Umbilical cord (tissue), 2 donors: ENCODE measurements around the gene POMT2. TPM values are rescaled to one million over a fixed set of nuclear protein-coding genes. Genes with fewer than 3 reads are reported as not detected.
"Not testable (repeated sequence)": the region's sequence is repeated elsewhere in the genome, so short reads cannot be mapped to it uniquely, and the experiment has no call there.

Experiments used
- DNase-seq: peaks from one replicate; pipeline ENCODE4 v3.0.0-alpha.2; 2015; ENCODE audit warnings: low spot score
- total RNA-seq: library from RNA; depleted of rRNA; stranded (reverse); fragments of >200 nt; gene quantifications from one replicate; pipeline ENCODE4 v1.2.3, GENCODE V29; 2014; ENCODE audit warnings: low replicate concordance; ENCODE audit not compliant: insufficient read depth

POMT2 gene, protein sequence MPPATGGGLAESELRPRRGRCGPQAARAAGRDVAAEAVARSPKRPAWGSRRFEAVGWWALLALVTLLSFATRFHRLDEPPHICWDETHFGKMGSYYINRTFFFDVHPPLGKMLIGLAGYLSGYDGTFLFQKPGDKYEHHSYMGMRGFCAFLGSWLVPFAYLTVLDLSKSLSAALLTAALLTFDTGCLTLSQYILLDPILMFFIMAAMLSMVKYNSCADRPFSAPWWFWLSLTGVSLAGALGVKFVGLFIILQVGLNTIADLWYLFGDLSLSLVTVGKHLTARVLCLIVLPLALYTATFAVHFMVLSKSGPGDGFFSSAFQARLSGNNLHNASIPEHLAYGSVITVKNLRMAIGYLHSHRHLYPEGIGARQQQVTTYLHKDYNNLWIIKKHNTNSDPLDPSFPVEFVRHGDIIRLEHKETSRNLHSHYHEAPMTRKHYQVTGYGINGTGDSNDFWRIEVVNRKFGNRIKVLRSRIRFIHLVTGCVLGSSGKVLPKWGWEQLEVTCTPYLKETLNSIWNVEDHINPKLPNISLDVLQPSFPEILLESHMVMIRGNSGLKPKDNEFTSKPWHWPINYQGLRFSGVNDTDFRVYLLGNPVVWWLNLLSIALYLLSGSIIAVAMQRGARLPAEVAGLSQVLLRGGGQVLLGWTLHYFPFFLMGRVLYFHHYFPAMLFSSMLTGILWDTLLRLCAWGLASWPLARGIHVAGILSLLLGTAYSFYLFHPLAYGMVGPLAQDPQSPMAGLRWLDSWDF
- 16.1 TPM for total RNA-seq

DNA sequence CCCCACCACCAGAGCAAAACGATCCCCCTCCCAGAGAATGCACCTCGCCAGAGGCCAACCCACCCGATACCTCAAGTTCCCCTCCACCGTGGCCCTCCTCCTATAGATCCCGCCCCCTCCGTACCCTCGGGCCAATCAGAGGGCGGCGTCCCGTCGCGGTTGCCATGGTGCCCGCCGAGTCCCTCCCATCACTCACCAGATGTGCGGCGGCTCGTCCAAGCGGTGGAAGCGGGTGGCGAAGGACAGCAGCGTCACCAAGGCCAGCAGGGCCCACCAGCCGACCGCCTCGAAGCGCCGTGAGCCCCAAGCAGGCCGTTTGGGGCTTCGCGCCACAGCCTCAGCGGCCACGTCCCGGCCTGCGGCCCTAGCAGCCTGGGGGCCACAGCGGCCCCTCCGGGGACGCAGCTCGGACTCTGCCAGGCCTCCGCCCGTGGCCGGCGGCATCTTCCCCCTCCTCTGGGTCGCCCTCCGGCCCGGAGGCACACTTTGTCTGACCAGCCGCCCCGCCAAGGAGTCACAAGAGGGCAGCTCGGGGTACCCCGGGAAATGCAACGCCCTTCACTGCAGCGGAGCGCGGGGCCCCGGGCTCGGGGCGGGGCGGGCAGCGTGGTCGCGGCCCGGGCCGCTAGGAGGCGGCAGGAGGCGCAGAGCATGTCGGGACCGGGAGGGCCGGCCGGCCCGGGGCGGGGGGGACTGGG is at the start of gene POMT2:
Gene POMT2, minus strand, starts transcription at position 646 of the 698 bp plus-strand sequence. Its CDS starts 202 bp downstream, at position 444.
- DNase-seq, result peak; percentile 96

- DNase-seq, result no peak
These were observed 48.6 kb upstream of the POMT2 start for GRCh38 chr14:77369285-77369684.

GRCh38 chr14:77364146-77364545 is 43.5 kb upstream of the POMT2 start:
- DNase-seq, result no peak

DNA sequence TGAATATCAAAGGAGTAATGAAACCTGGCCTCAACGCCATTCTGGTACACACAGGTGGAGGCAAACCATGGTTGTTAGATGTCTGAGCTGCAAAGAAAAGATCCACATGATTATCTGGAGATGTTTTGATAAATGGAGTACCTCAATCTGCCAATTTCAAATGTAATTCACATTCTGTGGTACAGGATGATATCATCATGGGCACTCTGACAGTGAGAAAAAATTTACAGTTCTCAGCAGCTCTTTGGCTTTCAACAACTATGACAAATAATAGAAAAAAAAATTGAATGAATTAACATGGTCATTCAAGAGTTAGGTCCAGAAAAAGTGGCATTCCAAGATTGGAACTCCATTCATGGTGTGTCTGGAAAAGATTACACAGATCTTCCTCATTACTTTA is 38.9 kb upstream of the POMT2 start:
- no peak for DNase-seq

- DNase-seq, result no peak
These were observed 36.2 kb upstream of the POMT2 start for GRCh38 chr14:77356899-77357298.

DNA sequence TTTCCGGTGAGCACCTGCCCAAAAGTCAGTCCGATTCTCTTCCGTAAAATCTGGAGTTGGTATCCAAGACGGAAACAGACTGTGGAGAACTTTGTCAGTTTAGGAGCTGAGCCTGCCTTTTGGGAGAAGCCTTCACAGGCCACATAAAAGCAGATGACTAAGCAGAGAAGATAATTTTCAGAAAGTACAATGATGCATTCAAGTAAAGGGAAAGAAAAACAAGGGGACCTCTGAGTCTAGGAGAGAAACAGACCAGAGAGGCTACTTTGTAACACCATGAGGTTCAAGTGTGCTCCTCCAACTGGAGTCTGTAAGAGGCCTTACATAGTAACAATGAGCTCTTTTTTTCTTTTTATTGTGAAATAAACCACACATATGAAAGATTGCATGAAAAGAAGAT is 35.1 kb upstream of the POMT2 start:
- no peak for DNase-seq

GRCh38 chr14:77353469-77354141 is 32.9 kb upstream of the POMT2 start:
- no peak for DNase-seq

GRCh38 chr14:77347751-77348150 is 27.1 kb upstream of the POMT2 start:
- peak; percentile 77 for DNase-seq

DNA sequence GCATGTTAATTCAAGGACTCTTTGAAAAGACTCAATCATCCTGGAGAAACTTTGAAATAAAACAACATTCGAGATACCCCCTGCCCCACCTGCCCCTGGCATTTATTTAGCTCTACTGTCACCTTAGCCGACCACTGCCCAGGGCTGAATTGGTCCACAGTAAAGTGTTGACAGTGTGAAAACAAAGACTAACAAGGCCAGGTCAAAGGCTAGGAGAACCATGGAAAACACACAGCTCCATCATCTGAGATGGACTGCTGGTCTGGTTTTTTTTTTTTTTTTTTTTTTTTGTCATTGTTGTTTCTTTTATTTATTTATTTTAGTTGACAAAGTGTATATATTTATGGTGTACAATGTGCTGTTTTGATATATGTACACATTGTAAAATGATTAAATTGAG is 25.8 kb upstream of the POMT2 start:
- no peak for DNase-seq

DNA sequence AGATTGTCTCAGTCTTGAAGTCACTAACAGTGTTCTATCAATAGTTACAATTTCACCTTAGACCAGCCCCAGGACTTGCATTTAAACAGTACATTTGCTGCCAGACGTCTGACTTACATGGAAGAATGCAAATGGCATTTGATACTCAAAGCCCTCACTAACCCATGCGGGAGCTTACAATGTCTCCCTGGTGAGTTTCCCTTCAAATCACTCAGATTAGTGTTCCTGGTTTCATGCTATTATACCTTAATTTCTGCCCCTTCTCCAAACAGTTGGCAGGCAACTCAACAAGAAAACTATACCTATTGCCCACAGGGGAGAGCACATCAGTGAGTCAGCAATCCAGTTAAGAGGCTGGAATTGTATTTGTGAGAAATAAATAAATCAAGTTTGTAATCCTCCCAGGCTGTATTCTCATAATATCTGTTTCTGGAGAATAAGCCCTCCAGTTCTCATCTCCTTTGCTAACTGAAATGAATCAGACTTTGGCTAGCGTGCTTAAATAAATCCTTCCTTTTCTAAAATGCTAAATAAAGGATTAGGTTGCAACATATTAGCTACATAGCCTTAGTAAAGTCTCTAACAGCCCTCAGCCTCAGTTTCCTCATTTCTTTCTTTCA is 23.8 kb upstream of the POMT2 start:
- peak; percentile 88 for DNase-seq

GRCh38 chr14:77343662-77344061 is 23.0 kb upstream of the POMT2 start:
- no peak for DNase-seq

GRCh38 chr14:77342726-77343397 is 22.2 kb upstream of the POMT2 start:
- no peak for DNase-seq

DNA sequence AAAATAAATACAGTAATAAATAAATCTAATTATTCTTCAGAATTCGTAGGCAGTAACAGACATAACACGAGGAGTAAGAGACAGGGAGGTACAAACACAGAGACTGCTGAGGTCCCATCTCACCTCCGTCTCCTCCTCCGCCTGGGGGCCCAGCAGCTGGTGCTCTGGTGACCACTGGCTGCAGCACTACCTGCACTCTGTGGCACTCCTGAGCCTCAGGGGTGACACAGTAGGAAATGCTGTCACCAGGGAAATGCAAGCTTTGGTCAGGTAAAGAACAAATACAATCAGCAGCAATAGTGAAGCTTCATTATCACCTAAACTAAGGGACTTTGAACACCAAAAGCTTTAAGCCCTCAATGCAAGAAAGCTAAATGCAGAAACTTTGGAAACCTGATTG is 19.7 kb upstream of the POMT2 start:
- no peak for DNase-seq

DNA sequence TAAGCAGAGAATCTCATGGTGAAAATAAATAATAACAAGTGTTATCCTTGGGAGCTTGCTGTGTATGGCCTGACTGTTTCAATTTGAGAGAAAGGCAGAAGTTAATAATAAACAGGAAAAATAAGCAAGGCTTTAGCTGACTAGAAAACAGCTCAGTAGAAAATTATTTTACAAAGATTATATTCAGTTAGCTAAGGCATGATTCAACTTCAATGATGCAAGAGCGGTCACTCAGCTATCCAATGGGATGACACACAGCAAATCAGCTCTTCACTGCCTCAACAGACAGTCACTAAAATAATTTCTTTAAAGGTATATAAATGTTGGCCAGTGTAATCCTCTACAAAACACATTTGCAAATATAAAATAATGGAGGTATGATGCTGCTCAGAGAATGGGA is 18.7 kb upstream of the POMT2 start:
- no peak for DNase-seq

DNA sequence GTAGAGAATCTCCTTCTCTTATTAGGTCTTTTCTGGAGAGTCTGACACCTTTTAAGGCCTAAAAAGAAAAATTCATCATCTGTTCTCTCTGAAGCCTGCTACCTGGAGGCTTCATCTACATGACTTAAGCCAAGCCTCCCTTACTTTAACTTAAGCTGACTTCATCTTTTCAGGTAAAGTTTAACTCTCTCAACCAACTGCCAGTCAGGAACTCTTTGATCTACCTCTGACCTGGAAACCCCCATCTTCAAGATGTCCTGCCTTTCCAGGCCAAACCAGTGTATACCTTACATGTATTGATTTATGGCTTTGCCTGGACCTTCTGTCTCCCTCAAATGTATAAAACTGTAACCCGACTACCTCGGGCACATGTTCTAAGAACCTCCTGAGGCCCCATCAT is 17.6 kb upstream of the POMT2 start:
- no peak for DNase-seq

GRCh38 chr14:77337880-77338279 is 17.2 kb upstream of the POMT2 start:
- DNase-seq, result no peak

- DNase-seq, result not testable (repeated sequence)
These were observed 16.6 kb upstream of the POMT2 start for GRCh38 chr14:77337255-77337654.

- no peak for DNase-seq
These were observed 14.9 kb upstream of the POMT2 start for GRCh38 chr14:77335576-77335975.

- no peak for DNase-seq
These were observed 9.2 kb upstream of the POMT2 start for GRCh38 chr14:77329872-77330271.

- no peak for DNase-seq
These were observed 6.4 kb upstream of the POMT2 start for GRCh38 chr14:77327111-77327510.

GRCh38 chr14:77325746-77326094 is 5.0 kb upstream of the POMT2 start:
- no peak for DNase-seq
